Fibroblast of the conjunctiva (primary cell): Measurements from ENCODE around the gene FUT7.

Experiments used
- DNase-seq: peaks from one replicate; pipeline ENCODE4 v3.0.0-alpha.2; 2010; ENCODE audit warnings: low read depth

FUT7 gene

DNA sequence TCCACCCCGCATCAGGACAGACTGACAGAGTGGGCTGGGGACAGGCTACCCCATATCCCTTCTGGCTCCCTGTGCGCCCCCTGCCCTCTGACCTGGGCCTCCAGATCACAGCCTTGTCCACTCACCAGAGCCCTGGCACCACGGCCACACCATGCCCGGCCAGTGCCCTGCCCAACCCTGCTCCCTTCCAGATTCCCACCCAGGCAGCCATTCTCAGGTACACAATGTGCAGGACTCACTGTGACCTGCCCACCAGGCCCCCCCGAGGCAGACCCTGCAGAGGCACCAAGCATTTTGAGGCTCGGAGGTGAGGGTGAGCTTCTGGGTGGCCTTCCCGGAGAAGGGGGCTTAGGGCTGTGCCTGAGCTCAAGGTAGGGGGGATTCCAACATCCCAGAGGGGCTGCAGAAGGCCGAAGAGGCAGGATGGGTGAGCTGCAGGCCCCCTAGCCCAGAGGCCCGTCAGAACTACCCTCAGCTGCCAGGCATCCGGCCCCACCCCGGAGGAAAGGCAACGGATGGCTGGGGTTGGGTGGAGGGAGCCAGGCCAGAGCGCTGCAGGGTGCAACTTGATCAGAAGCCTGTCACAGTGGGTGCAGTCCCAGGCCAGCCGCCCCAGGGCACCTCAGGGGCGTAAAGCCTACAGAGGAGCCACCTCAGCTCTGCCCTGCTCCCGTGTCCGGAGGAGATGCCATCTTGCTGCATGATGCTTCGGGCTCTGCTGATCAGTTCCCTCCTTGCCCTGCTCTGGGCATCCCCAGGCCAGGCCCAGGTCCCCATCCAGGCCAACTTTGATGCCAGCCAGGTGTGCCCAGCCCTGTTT is 49.4 kb downstream of the FUT7 start, which contains the start of gene LCNL1:
TSS of gene LCNL1 (plus strand) at position 762 of the 820 bp plus-strand sequence. CDS start 594 bp downstream, outside the sequence.
- no peak for DNase-seq

DNA sequence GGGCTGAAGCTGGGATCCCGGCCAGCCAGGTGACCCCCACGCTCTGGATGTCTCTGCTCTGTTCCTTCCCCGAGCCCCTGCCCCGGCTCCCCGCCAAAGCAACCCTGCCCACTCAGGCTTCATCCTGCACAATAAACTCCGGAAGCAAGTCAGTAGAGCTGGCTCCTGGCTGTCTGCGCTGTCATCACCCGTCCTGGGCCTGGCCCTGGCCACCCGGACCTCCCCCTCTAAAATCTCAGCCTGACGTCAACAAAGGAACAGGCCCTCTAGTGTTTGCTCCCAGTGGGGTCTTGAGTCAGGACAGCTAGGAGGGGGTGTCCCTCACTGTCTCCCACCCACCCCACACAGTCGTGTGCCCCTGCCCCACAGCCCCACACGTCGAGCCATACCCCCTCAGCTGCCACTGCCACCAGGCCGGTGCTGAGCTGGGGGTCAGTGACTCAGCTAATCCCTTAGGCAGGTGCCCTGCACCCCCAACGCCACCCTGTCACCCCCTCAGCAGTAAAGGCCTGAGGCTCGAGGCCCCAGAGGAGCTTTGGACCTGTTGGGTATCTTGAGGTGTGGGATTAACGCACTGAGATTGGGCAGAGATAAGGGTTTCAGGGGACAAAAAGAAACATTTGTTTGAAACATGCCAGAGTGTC is 50.2 kb downstream of the FUT7 start:
- DNase-seq = no peak

DNA sequence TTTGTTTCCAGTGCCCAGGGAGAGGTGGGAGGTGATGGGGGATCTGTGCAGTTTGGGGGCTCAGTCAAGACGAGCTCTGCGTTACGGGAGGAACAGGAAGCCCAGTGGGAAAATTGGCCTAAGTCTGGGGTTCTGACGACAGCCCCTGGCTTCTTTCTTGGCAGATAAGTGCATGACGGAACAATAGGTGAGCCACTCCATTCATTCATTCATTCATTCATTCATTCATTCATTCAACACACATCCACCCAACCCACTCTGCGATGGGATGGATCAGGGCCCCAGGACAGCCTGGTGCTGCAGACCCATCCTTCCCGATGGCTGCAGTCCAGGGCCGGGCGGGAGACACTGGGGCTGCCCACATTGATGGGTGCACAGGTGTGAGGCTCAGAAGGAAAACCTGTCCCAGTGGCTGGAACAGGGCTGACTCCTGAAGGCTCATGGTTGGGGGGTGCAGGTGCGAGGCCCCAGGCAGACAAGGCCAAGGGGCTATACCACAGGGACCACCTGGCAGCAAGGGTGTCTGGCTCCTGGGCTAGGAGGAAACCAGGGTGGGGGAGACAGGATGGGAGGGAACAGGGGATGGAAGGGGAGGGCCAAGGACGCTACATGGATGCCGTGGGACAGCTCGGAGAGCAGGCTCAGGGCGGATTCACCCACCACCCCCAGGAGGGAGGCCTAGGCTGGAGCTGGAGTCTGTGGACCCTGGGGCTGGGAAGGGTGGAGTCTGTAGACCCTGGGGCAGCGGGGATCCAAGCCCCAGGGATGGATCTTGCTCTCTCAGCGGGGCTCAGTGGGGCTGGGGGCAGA is 51.0 kb downstream of the FUT7 start:
- DNase-seq = no peak
